DOHH2 (cell line): Measurements from ENCODE around the gene MUC2.

ENCODE experiments used
- H3F3A ChIP-seq: fragments of 200-600 bp; sonication (generic), shearing (Covaris generic); 2 replicates; pipeline ENCODE4 v1.6.0; 2016; ENCODE audit warnings: antibody characterized with exemption, mild to moderate bottlenecking; ENCODE audit not compliant: control insufficient read depth, insufficient read depth
- H3K27ac ChIP-seq: fragments of 200-600 bp; sonication (generic); 2 replicates; pipeline ENCODE4 v1.5.1; 2014; ENCODE audit warnings: low read depth, mild to moderate bottlenecking, low read length, moderate library complexity
- H3K27me3 ChIP-seq: fragments of 200-600 bp; sonication (generic); 2 replicates; pipeline ENCODE4 v1.6.1; 2014; ENCODE audit warnings: mild to moderate bottlenecking, low read length, mixed read lengths; ENCODE audit not compliant: control insufficient read depth
- H3K36me3 ChIP-seq: fragments of 200-600 bp; sonication (generic); 2 replicates; pipeline ENCODE4 v1.6.1; 2014; ENCODE audit warnings: mild to moderate bottlenecking, low read length, moderate library complexity, mixed read lengths; ENCODE audit not compliant: control insufficient read depth
- H3K4me1 ChIP-seq: fragments of 200-600 bp; sonication (generic); 2 replicates; pipeline ENCODE4 v1.6.1; 2014; ENCODE audit warnings: mild to moderate bottlenecking, low read length, mixed read lengths; ENCODE audit not compliant: control insufficient read depth
- H3K4me2 ChIP-seq: fragments of 200-600 bp; sonication (generic); 2 replicates; pipeline ENCODE4 v1.6.0; 2014; ENCODE audit warnings: mild to moderate bottlenecking, low read length, moderate library complexity
- H3K4me3 ChIP-seq: fragments of 200-600 bp; sonication (generic); 2 replicates; pipeline ENCODE4 v1.5.1; 2014; ENCODE audit warnings: mild to moderate bottlenecking, low read length, mixed read lengths
- H3K79me2 ChIP-seq: fragments of 200-600 bp; sonication (generic); 2 replicates; pipeline ENCODE4 v1.6.1; 2014; ENCODE audit warnings: mild to moderate bottlenecking, low read length, mixed read lengths; ENCODE audit not compliant: control insufficient read depth
- H3K9me2 ChIP-seq: fragments of 200-600 bp; sonication (generic); replicated peaks from 2 replicates; pipeline ENCODE4 v1.6.1; 2014; ENCODE audit warnings: mild to moderate bottlenecking, low read length, mixed read lengths; ENCODE audit not compliant: control insufficient read depth
- H3K9me3 ChIP-seq: fragments of 200-600 bp; sonication (generic); 2 replicates; pipeline ENCODE4 v1.6.1; 2014; ENCODE audit warnings: antibody characterized with exemption, low read length, mixed read lengths; ENCODE audit not compliant: control insufficient read depth, insufficient read depth
- H4K20me1 ChIP-seq: fragments of 200-600 bp; sonication (generic); 2 replicates; pipeline ENCODE4 v1.6.0; 2014; ENCODE audit warnings: low read depth, mild to moderate bottlenecking, antibody characterized with exemption, low read length, moderate library complexity; ENCODE audit not compliant: control insufficient read depth, insufficient read depth
- CTCF ChIP-seq: fragments of 200-600 bp; sonication (generic); IDR thresholded peaks from one replicate; pipeline ENCODE4 v1.5.1; 2014; ENCODE audit warnings: antibody characterized with exemption, mild to moderate bottlenecking, low read depth, low read length; ENCODE audit not compliant: poor library complexity, severe bottlenecking
- EZH2phosphoT487 ChIP-seq: fragments of 200-600 bp; sonication (generic); IDR thresholded peaks from 2 replicates; pipeline ENCODE4 v1.6.1; 2017; ENCODE audit warnings: borderline replicate concordance, mild to moderate bottlenecking, antibody characterized with exemption, low read length, moderate library complexity, mixed read lengths

MUC2 gene

GRCh38 chr11:1088927-1089737 lies 14.5 kb downstream of the MUC2 start:
- no peaks in the 10 kb centered on the region for H3K36me3 ChIP-seq
- no peak overlapping the region for H3K27ac ChIP-seq
- H3K4me3 ChIP-seq, result no peak overlapping the region
- no peak overlapping the region for H3K4me2 ChIP-seq
- H4K20me1 ChIP-seq, result no peaks in the 10 kb centered on the region
- H3F3A ChIP-seq, result no peaks in the 10 kb centered on the region
- no peak for TF ChIP-seq CTCF
- no peak for TF ChIP-seq EZH2phosphoT487
- H3K79me2 ChIP-seq, result no peaks in the 10 kb centered on the region
- H3K4me1 ChIP-seq, result no peaks in the 10 kb centered on the region
- H3K27me3 ChIP-seq, result no peaks in the 10 kb centered on the region
- H3K9me3 ChIP-seq, result peaks cover 20% of the 10 kb centered on the region; the same call in 1 of the 2 replicates
- no peaks in the 10 kb centered on the region for H3K9me2 ChIP-seq

GRCh38 chr11:1089738-1090599 lies 15.3 kb downstream of the MUC2 start:
- no peaks in the 10 kb centered on the region for H4K20me1 ChIP-seq
- H3K27ac ChIP-seq, result no peak overlapping the region
- no peaks in the 10 kb centered on the region for H3K4me1 ChIP-seq
- no peaks in the 10 kb centered on the region for H3K79me2 ChIP-seq
- TF ChIP-seq CTCF, result no peak
- no peak for TF ChIP-seq EZH2phosphoT487
- H3K9me2 ChIP-seq, result no peaks in the 10 kb centered on the region
- H3K9me3 ChIP-seq, result peaks cover 20% of the 10 kb centered on the region; the same call in 1 of the 2 replicates
- no peak overlapping the region for H3K4me3 ChIP-seq
- no peaks in the 10 kb centered on the region for H3F3A ChIP-seq
- H3K4me2 ChIP-seq, result no peak overlapping the region
- H3K36me3 ChIP-seq, result no peaks in the 10 kb centered on the region
- H3K27me3 ChIP-seq, result no peaks in the 10 kb centered on the region

GRCh38 chr11:1090600-1091331 lies 16.1 kb downstream of the MUC2 start:
- Histone ChIP-seq H4K20me1 (no peaks in the 10 kb centered on the region), H3K4me2 (no peak overlapping the region), H3K4me1 (no peaks in the 10 kb centered on the region), H3K36me3 (no peaks in the 10 kb centered on the region), H3K27ac (no peak overlapping the region), H3F3A (no peaks in the 10 kb centered on the region), H3K4me3 (no peak overlapping the region), H3K27me3 (no peaks in the 10 kb centered on the region), H3K9me3 (peaks cover 20% of the 10 kb centered on the region; the same call in 1 of the 2 replicates), H3K9me2 (no peaks in the 10 kb centered on the region), H3K79me2 (no peaks in the 10 kb centered on the region)
- TF ChIP-seq EZH2phosphoT487 (no peak), CTCF (no peak)
